Activated CD8-positive, alpha-beta memory T cell treated with anti-CD3 and anti-CD28 coated beads, Interleukin-2, amount 10 ng/mL, durations not matched to agents 7 days and 5 days (primary cell): ENCODE results near the gene LYSMD4. TPM values are rescaled to one million over a fixed set of nuclear protein-coding genes. Genes with fewer than 3 reads are reported as not detected.
"Not testable (repeated sequence)": the region's sequence is repeated elsewhere in the genome, so short reads cannot be mapped to it uniquely, and the experiment has no call there.

Source experiments
- ATAC-seq: fragments of 150-1000 bp; cut with Tn5 transposase; one replicate; pipeline ENCODE4 v1.10.0; 2021; ENCODE audit warnings: moderate library complexity
- CTCF ChIA-PET: fragments of 350-600 bp; sonication (Branson Sonifier 250); formaldehyde crosslinking; loops from one replicate; lab custom pipeline; 2021; ENCODE audit warnings: antibody characterized with exemption; lab: Charles Lee
- DNase-seq: peaks from one replicate; pipeline ENCODE4 v3.0.0-alpha.2; 2020
- H3K27ac Mint-ChIP-seq: one replicate; pipeline ENCODE4 v1.8.0; 2021; ENCODE audit warnings: mild to moderate bottlenecking, mixed read lengths
- H3K27me3 Mint-ChIP-seq: one replicate; pipeline ENCODE4 v1.8.0; 2021; ENCODE audit warnings: mixed read lengths
- H3K36me3 Mint-ChIP-seq: one replicate; pipeline ENCODE4 v1.8.0; 2021; ENCODE audit warnings: mild to moderate bottlenecking, mixed read lengths
- H3K4me1 Mint-ChIP-seq: one replicate; pipeline ENCODE4 v1.8.0; 2021; ENCODE audit warnings: mixed read lengths
- H3K4me3 Mint-ChIP-seq: one replicate; pipeline ENCODE4 v1.8.0; 2021; ENCODE audit warnings: mild to moderate bottlenecking, moderate library complexity, mixed read lengths
- H3K9me3 Mint-ChIP-seq: one replicate; pipeline ENCODE4 v1.8.0; 2022; ENCODE audit warnings: low read depth, mixed read lengths
- total RNA-seq, 2 experiments: library from RNA; stranded (reverse); gene quantifications; one replicate each; pipeline ENCODE4 v1.2.3, GENCODE V29; 2021

LYSMD4 gene
- total RNA-seq, result 1 to 10 TPM; 8.3 to 8.5 TPM

GRCh38 chr15:99733268-99734039, at the start of gene LYSMD4:
TSS of gene LYSMD4 (minus strand) at chr15:99733437. CDS start at chr15:99731999, 1,438 bp downstream.
- CTCF ChIA-PET, result interaction anchor here (0.8 to 3.2 kb wide), 7 partner anchors 13 to 482 kb away, joined by 3 to 26 read pairs (median 5); partner anchors contain the start of gene LRRC28

GRCh38 chr15:99782029-99782428, 48.8 kb upstream of the LYSMD4 start:
- H3K36me3 Mint-ChIP-seq, DNase-seq, ATAC-seq, H3K27ac Mint-ChIP-seq, CTCF ChIA-PET, H3K9me3 Mint-ChIP-seq, H3K4me3 Mint-ChIP-seq, H3K4me1 Mint-ChIP-seq: not testable (repeated sequence)
- H3K27me3 Mint-ChIP-seq, result peaks cover 16% of the 10 kb centered on the region

More at GRCh38 chr15:99733268-99734039, at the start of gene LYSMD4:
- Mint-ChIP-seq H3K27me3 (no peaks in the 10 kb centered on the region), H3K4me1 (peaks cover 26% of the 10 kb centered on the region), H3K27ac (peak within 1 kb of the TSS; percentile 85), H3K9me3 (no peaks in the 10 kb centered on the region), H3K4me3 (peak within 1 kb of the TSS; percentile 75), H3K36me3 (no peaks in the 10 kb centered on the region)
- ATAC-seq (peak; percentile 100), DNase-seq (peak; percentile 99)

GRCh38 chr15:99777144-99777543, 43.9 kb upstream of the LYSMD4 start:
- H3K4me3 Mint-ChIP-seq, result no peak overlapping the region
- H3K27ac Mint-ChIP-seq, result no peak overlapping the region
- CTCF ChIA-PET, result no interaction called here
- ATAC-seq, result no peak
- no peak for DNase-seq
- H3K9me3 Mint-ChIP-seq, result no peaks in the 10 kb centered on the region
- H3K36me3 Mint-ChIP-seq, result peaks cover 2% of the 10 kb centered on the region
- H3K27me3 Mint-ChIP-seq, result peaks cover 5% of the 10 kb centered on the region
- H3K4me1 Mint-ChIP-seq, result no peaks in the 10 kb centered on the region

GRCh38 chr15:99764522-99764921, 31.3 kb upstream of the LYSMD4 start:
- Mint-ChIP-seq H3K4me3 (no peak overlapping the region), H3K4me1 (no peaks in the 10 kb centered on the region), H3K27ac (no peak overlapping the region), H3K27me3 (peaks cover 14% of the 10 kb centered on the region), H3K36me3 (no peaks in the 10 kb centered on the region), H3K9me3 (no peaks in the 10 kb centered on the region)
- DNase-seq (no peak), ATAC-seq (no peak)
- CTCF ChIA-PET, result no interaction called here

- H3K4me1 Mint-ChIP-seq, result no peaks in the 10 kb centered on the region
- no peaks in the 10 kb centered on the region for H3K36me3 Mint-ChIP-seq
- no peak for DNase-seq
- no peak overlapping the region for H3K27ac Mint-ChIP-seq
- no peak overlapping the region for H3K4me3 Mint-ChIP-seq
- H3K9me3 Mint-ChIP-seq, result no peaks in the 10 kb centered on the region
- no peak for ATAC-seq
- H3K27me3 Mint-ChIP-seq, result peaks cover 14% of the 10 kb centered on the region
- CTCF ChIA-PET, result no interaction called here
Observed at GRCh38 chr15:99763827-99764226, 30.6 kb upstream of the LYSMD4 start.

- Mint-ChIP-seq H3K4me1 (no peaks in the 10 kb centered on the region), H3K9me3 (no peaks in the 10 kb centered on the region), H3K36me3 (no peaks in the 10 kb centered on the region), H3K27ac (no peak overlapping the region), H3K27me3 (peaks cover 18% of the 10 kb centered on the region), H3K4me3 (no peak overlapping the region)
- CTCF ChIA-PET, result interaction anchor here (1.0 to 1.1 kb wide), 2 partner anchors 58 to 464 kb away, joined by 3 read pairs; no protein-coding TSS in a partner anchor
- no peak for DNase-seq
- ATAC-seq, result no peak
Observed at GRCh38 chr15:99762288-99762687, 29.1 kb upstream of the LYSMD4 start.

GRCh38 chr15:99755692-99756409, 22.6 kb upstream of the LYSMD4 start:
- peaks cover 8% of the 10 kb centered on the region for H3K27me3 Mint-ChIP-seq
- no peaks in the 10 kb centered on the region for H3K36me3 Mint-ChIP-seq
- no peak overlapping the region for H3K4me3 Mint-ChIP-seq
- no peak overlapping the region for H3K27ac Mint-ChIP-seq
- CTCF ChIA-PET, result interaction anchor here (0.7 to 2.6 kb wide), 20 partner anchors 10 to 523 kb away, joined by 3 to 22 read pairs (median 3); partner anchors contain the start of gene LYSMD4
- no peaks in the 10 kb centered on the region for H3K9me3 Mint-ChIP-seq
- DNase-seq, result peak; percentile 50
- H3K4me1 Mint-ChIP-seq, result peaks cover 6% of the 10 kb centered on the region
- peak; percentile 89 for ATAC-seq

GRCh38 chr15:99753066-99753465, 19.8 kb upstream of the LYSMD4 start:
- H3K36me3 Mint-ChIP-seq, result no peaks in the 10 kb centered on the region
- H3K27me3 Mint-ChIP-seq, result peaks cover 3% of the 10 kb centered on the region
- no peak overlapping the region for H3K27ac Mint-ChIP-seq
- peaks cover 6% of the 10 kb centered on the region for H3K4me1 Mint-ChIP-seq
- H3K4me3 Mint-ChIP-seq, result no peak overlapping the region
- CTCF ChIA-PET, result interaction anchor here (0.9 to 2.6 kb wide), 4 partner anchors 49 to 498 kb away, joined by 3 to 12 read pairs (median 4); no protein-coding TSS in a partner anchor
- DNase-seq (no peak), ATAC-seq (no peak)
- H3K9me3 Mint-ChIP-seq, result no peaks in the 10 kb centered on the region

- no peak for ATAC-seq
- Mint-ChIP-seq H3K4me3 (no peak overlapping the region), H3K27ac (no peak overlapping the region), H3K27me3 (peaks cover 2% of the 10 kb centered on the region), H3K36me3 (no peaks in the 10 kb centered on the region), H3K4me1 (peaks cover 6% of the 10 kb centered on the region), H3K9me3 (no peaks in the 10 kb centered on the region)
- DNase-seq, result no peak
- CTCF ChIA-PET, result interaction anchor here (1.0 to 1.3 kb wide), 2 partner anchors 48 to 497 kb away, joined by 3 to 5 read pairs; no protein-coding TSS in a partner anchor
Observed at GRCh38 chr15:99752556-99752955, 19.3 kb upstream of the LYSMD4 start.

GRCh38 chr15:99750326-99750725, 17.1 kb upstream of the LYSMD4 start:
- H3K27ac Mint-ChIP-seq, H3K36me3 Mint-ChIP-seq, H3K27me3 Mint-ChIP-seq, H3K9me3 Mint-ChIP-seq, ATAC-seq, CTCF ChIA-PET, H3K4me3 Mint-ChIP-seq, H3K4me1 Mint-ChIP-seq, DNase-seq: not testable (repeated sequence)

- H3K27ac Mint-ChIP-seq, result no peak overlapping the region
- H3K36me3 Mint-ChIP-seq, result no peaks in the 10 kb centered on the region
- peaks cover 6% of the 10 kb centered on the region for H3K27me3 Mint-ChIP-seq
- no peaks in the 10 kb centered on the region for H3K4me1 Mint-ChIP-seq
- ATAC-seq, result no peak
- no peaks in the 10 kb centered on the region for H3K9me3 Mint-ChIP-seq
- no peak for DNase-seq
- H3K4me3 Mint-ChIP-seq, result no peak overlapping the region
- CTCF ChIA-PET, result no interaction called here
Observed at GRCh38 chr15:99749386-99749785, 16.1 kb upstream of the LYSMD4 start.

- Mint-ChIP-seq H3K9me3 (no peaks in the 10 kb centered on the region), H3K27me3 (peaks cover 6% of the 10 kb centered on the region), H3K36me3 (no peaks in the 10 kb centered on the region), H3K4me3 (no peak overlapping the region), H3K27ac (no peak overlapping the region), H3K4me1 (no peaks in the 10 kb centered on the region)
- CTCF ChIA-PET, result no interaction called here
- ATAC-seq (no peak), DNase-seq (no peak)
Observed at GRCh38 chr15:99745370-99746086, 12.3 kb upstream of the LYSMD4 start.

- Mint-ChIP-seq H3K27ac (no peak overlapping the region), H3K4me1 (no peaks in the 10 kb centered on the region), H3K36me3 (no peaks in the 10 kb centered on the region), H3K9me3 (no peaks in the 10 kb centered on the region), H3K4me3 (no peak overlapping the region), H3K27me3 (peaks cover 6% of the 10 kb centered on the region)
- DNase-seq (no peak), ATAC-seq (no peak)
- CTCF ChIA-PET, result no interaction called here
Observed at GRCh38 chr15:99744142-99744541, 10.9 kb upstream of the LYSMD4 start.
